ENCODE measurements around the gene SLC1A1. TPM values are rescaled to one million over a fixed set of nuclear protein-coding genes. Genes with fewer than 3 reads are reported as not detected.

SLC1A1 gene
- total RNA-seq, 2 experiments from 2014 or later, result not detected

GRCh38 chr9:4514252-4515128 is 24.2 kb downstream of the SLC1A1 start:
- Histone ChIP-seq H3K4me3 (ENCODE audit: low read depth, low read length, poor library complexity, severe bottlenecking) (no peak overlapping the region), H4K20me1 (ENCODE audit: insufficient read depth, low read length) (no peaks in the 10 kb centered on the region), H3K9me2 (ENCODE audit: insufficient read depth, low read length) (no peaks in the 10 kb centered on the region), H3K36me3 (ENCODE audit: insufficient read depth, low read length) (no peaks in the 10 kb centered on the region), H3K4me1 (ENCODE audit: insufficient read depth, low read length, poor library complexity, severe bottlenecking) (no peaks in the 10 kb centered on the region), H3K9me3 (ENCODE audit: low read length) (no peaks in the 10 kb centered on the region), H3K27ac (ENCODE audit: low read depth, low read length, poor library complexity, severe bottlenecking) (no peak overlapping the region), H3K4me2 (ENCODE audit: low read length) (no peak overlapping the region), H2AFZ (ENCODE audit: low read length) (no peak overlapping the region), H3K79me2 (ENCODE audit: insufficient read depth, low read depth, low read length) (no peaks in the 10 kb centered on the region)
- POLR2A ChIA-PET, result no interaction called here
- CTCF ChIA-PET (ENCODE audit: unreplicated experiment), result interaction anchor here (0.7 kb wide), 1 partner anchor 203 kb away, joined by 6 read pairs; no protein-coding TSS in a partner anchor
- BruUV-seq (replicated peaks), result no TSS peak
- no peak for DNase-seq (ENCODE audit: low spot score)
- intact Hi-C loops (cut with micrococcal nuclease; ENCODE audit: unreplicated experiment), result no loop called here
- TF ChIP-seq EZH2phosphoT487 (IDR thresholded peaks at IDR 0.05; ENCODE audit: borderline replicate concordance, low read depth, low read length) (no peak), CTCF (conservative IDR thresholded peaks at IDR 0.05; ENCODE audit: low read length) (no peak)

DNA sequence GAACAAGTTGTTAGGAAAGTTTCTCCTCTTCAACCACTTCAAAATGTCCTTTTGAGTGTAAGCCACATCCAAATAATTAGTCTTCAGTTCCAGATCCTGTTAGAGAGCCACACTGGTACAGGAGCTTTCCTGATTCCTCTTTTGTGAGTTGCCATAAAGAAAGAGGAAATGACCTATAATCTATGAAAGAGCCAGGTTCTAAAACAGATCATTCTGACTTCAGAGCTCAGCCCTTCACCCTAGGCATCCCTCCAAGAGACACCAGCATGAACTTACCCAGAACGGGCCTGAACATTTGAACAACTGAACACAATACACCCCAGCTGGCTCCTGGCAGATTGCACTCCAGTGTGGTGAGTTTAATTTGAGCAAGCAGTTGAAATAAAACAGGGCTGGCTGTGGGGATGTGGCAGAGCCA is 25.7 kb downstream of the SLC1A1 start:
- POLR2A ChIA-PET, result interaction anchor here (0.6 kb wide), 1 partner anchor 101 kb away, joined by 4 read pairs; no protein-coding TSS in a partner anchor
- no TSS peak for BruUV-seq (replicated peaks)

More for the DNA sequence above, 25.7 kb downstream of the SLC1A1 start:
- no peak for DNase-seq (ENCODE audit: low spot score)
- intact Hi-C loops (cut with micrococcal nuclease; ENCODE audit: unreplicated experiment), result no loop called here
- TF ChIP-seq CTCF (conservative IDR thresholded peaks at IDR 0.05; ENCODE audit: low read length), result no peak
- TF ChIP-seq EZH2phosphoT487 (IDR thresholded peaks at IDR 0.05; ENCODE audit: borderline replicate concordance, low read depth, low read length), result no peak
- Histone ChIP-seq H4K20me1 (ENCODE audit: insufficient read depth, low read length) (no peaks in the 10 kb centered on the region), H3K79me2 (ENCODE audit: insufficient read depth, low read depth, low read length) (no peaks in the 10 kb centered on the region), H3K9me3 (ENCODE audit: low read length) (no peaks in the 10 kb centered on the region), H3K4me1 (ENCODE audit: insufficient read depth, low read length, poor library complexity, severe bottlenecking) (no peaks in the 10 kb centered on the region), H2AFZ (ENCODE audit: low read length) (no peak overlapping the region), H3K27ac (ENCODE audit: low read depth, low read length, poor library complexity, severe bottlenecking) (no peak overlapping the region), H3K9me2 (ENCODE audit: insufficient read depth, low read length) (no peaks in the 10 kb centered on the region), H3K36me3 (ENCODE audit: insufficient read depth, low read length) (no peaks in the 10 kb centered on the region), H3K4me3 (ENCODE audit: low read depth, low read length, poor library complexity, severe bottlenecking) (no peak overlapping the region), H3K4me2 (ENCODE audit: low read length) (no peak overlapping the region)
- CTCF ChIA-PET (ENCODE audit: unreplicated experiment), result no interaction called here
